ENCODE data around the gene ADCY2.

The ADCY2 gene

GRCh38 chr5:7754490-7754889 is 358.6 kb downstream of the ADCY2 start:
- DNase-seq: no peak

GRCh38 chr5:7754997-7755596 is 359.2 kb downstream of the ADCY2 start:
- peak; percentile 14 for DNase-seq

- DNase-seq: no peak
Observed at GRCh38 chr5:7755958-7756357, 360.0 kb downstream of the ADCY2 start.

- DNase-seq: no peak
Observed at GRCh38 chr5:7756453-7756852, 360.5 kb downstream of the ADCY2 start.

- no peak for DNase-seq
Observed at GRCh38 chr5:7759257-7759871, 363.4 kb downstream of the ADCY2 start.

GRCh38 chr5:7759951-7760580 is 364.1 kb downstream of the ADCY2 start:
- DNase-seq: no peak

GRCh38 chr5:7762267-7762666 is 366.3 kb downstream of the ADCY2 start:
- DNase-seq: no peak

- DNase-seq: no peak
Observed at GRCh38 chr5:7763621-7764072, 367.7 kb downstream of the ADCY2 start.

- DNase-seq: no peak
Observed at GRCh38 chr5:7764452-7764851, 368.5 kb downstream of the ADCY2 start.

- no peak for DNase-seq
Observed at GRCh38 chr5:7770436-7770835, 374.5 kb downstream of the ADCY2 start.

- no peak for DNase-seq
Observed at GRCh38 chr5:7772141-7772540, 376.2 kb downstream of the ADCY2 start.

GRCh38 chr5:7773178-7773577 is 377.2 kb downstream of the ADCY2 start:
- no peak for DNase-seq

- DNase-seq: no peak
Observed at GRCh38 chr5:7776442-7776841, 380.5 kb downstream of the ADCY2 start.

GRCh38 chr5:7779019-7780005 is 383.4 kb downstream of the ADCY2 start:
- DNase-seq: no peak

GRCh38 chr5:7781899-7782298 is 386.0 kb downstream of the ADCY2 start:
- DNase-seq: no peak

- no peak for DNase-seq
Observed at GRCh38 chr5:7784683-7785380, 388.9 kb downstream of the ADCY2 start.

GRCh38 chr5:7787770-7788169 is 391.8 kb downstream of the ADCY2 start:
- DNase-seq: no peak

- DNase-seq: no peak
Observed at GRCh38 chr5:7789567-7789966, 393.6 kb downstream of the ADCY2 start.

GRCh38 chr5:7793895-7794294 is 398.0 kb downstream of the ADCY2 start:
- DNase-seq: no peak

- DNase-seq: no peak
Observed at GRCh38 chr5:7794311-7794710, 398.4 kb downstream of the ADCY2 start.

- no peak for DNase-seq
Observed at GRCh38 chr5:7794823-7795222, 398.9 kb downstream of the ADCY2 start.

GRCh38 chr5:7795306-7795705 is 399.4 kb downstream of the ADCY2 start:
- DNase-seq: no peak

Measured in NCI-H146 (cell line).